Ishikawa (cell line): Measurements from ENCODE around the gene MUC5B.

Experiments used
- CEBPB ChIP-seq: IDR thresholded peaks from 2 replicates; pipeline ENCODE4 v1.6.1; 2012
- CREB1 ChIP-seq: IDR thresholded peaks from 2 replicates; pipeline ENCODE4 v1.6.1; 2012; ENCODE audit warnings: low read depth
- EGR1 ChIP-seq: IDR thresholded peaks from 2 replicates; pipeline ENCODE4 v1.6.1; 2012
- EP300 ChIP-seq: IDR thresholded peaks from 2 replicates; pipeline ENCODE4 v1.6.1; 2012; ENCODE audit warnings: borderline replicate concordance
- FOXM1 ChIP-seq: IDR thresholded peaks from 2 replicates; pipeline ENCODE4 v1.6.1; 2012; ENCODE audit warnings: low read depth, borderline replicate concordance
- MAX ChIP-seq: IDR thresholded peaks from 2 replicates; pipeline ENCODE4 v1.6.1; 2012
- RAD21 ChIP-seq: IDR thresholded peaks from 2 replicates; pipeline ENCODE4 v1.6.1; 2012; ENCODE audit warnings: low read depth
- REST ChIP-seq: IDR thresholded peaks from 2 replicates; pipeline ENCODE4 v1.6.1; 2012; ENCODE audit warnings: low read depth, mild to moderate bottlenecking
- TAF1 ChIP-seq: IDR thresholded peaks from 2 replicates; pipeline ENCODE4 v1.6.1; 2012; ENCODE audit warnings: low read depth, mild to moderate bottlenecking
- TCF12 ChIP-seq: IDR thresholded peaks from 2 replicates; pipeline ENCODE4 v1.6.1; 2012; ENCODE audit warnings: low read depth
- TEAD4 ChIP-seq: IDR thresholded peaks from 2 replicates; pipeline ENCODE4 v1.6.1; 2012
- USF1 ChIP-seq: IDR thresholded peaks from 2 replicates; pipeline ENCODE4 v1.6.1; 2012
- YY1 ChIP-seq: IDR thresholded peaks from 2 replicates; pipeline ENCODE4 v1.6.1; 2012; ENCODE audit warnings: low read depth
- ZBTB7A ChIP-seq: IDR thresholded peaks from 2 replicates; pipeline ENCODE4 v1.6.1; 2012; ENCODE audit warnings: low read depth

- no peak for TF ChIP-seq EP300
- no peak for TF ChIP-seq EGR1
- no peak for TF ChIP-seq FOXM1
- no peak for TF ChIP-seq CREB1
- TF ChIP-seq ZBTB7A = peak; percentile 42; the same call in 1 of the 2 replicates
- TF ChIP-seq REST = no peak
- TF ChIP-seq TAF1 = no peak
- TF ChIP-seq MAX = no peak
- no peak for TF ChIP-seq USF1
- no peak for TF ChIP-seq TCF12
- no peak for TF ChIP-seq CEBPB
- TF ChIP-seq RAD21 = no peak
- no peak for TF ChIP-seq YY1
- TF ChIP-seq TEAD4 = no peak
These were observed 1.9 kb downstream of the MUC5B start for GRCh38 chr11:1224491-1225385.
